ENCODE measurements around the gene RHOD.
A peak's percentile ranks its signal among the peaks of the same experiment; 100 is the strongest.

RHOD gene

DNA sequence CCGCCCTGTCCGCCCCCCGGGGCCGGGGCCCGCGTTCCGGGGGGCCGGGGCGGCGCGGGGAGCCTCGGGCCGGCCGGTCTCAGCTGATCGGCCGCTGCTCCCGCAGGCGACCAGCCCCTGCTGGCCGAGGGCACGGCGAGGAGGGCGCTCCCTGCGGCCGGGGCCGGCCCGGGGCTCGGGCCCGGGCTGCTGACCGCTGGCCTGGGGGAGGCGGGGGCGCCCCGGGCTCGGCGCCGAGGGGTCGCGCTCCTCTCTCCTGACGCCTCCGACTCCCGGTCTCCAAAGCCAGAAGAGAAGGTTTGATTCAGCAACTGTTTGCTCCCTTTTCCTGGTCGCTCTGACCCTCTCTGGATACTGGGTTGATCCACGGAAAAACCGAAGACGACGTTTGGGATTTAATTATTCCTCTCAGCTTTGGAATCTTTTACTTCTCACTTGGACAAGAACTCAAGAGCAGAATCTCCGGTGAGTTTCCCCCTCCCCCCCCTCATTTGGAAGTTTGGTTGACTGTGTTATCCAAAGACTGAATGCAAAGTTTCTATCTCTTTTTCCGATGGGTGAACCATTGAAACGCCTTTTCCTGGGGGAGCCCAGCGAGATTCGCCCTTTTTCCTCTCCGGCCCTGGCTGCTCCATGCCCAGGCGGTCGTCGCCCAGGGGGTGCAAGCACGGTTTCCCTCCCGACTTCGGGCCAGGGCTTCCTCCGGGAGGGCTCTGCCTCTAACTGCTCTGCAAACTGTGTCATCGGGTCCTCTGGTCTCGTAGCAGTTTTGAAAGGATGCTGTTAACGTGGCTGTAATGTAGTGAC lies 63.1 kb downstream of the RHOD start:
- peak; percentile 60 to 75 for DNase-seq
- TF ChIP-seq POLR2A (IDR thresholded peaks at IDR 0.05; ENCODE audit: low read length) (peak; percentile 1), GATA1 (IDR thresholded peaks at IDR 0.05; ENCODE audit: low read depth, low read length) (no peak)

DNA sequence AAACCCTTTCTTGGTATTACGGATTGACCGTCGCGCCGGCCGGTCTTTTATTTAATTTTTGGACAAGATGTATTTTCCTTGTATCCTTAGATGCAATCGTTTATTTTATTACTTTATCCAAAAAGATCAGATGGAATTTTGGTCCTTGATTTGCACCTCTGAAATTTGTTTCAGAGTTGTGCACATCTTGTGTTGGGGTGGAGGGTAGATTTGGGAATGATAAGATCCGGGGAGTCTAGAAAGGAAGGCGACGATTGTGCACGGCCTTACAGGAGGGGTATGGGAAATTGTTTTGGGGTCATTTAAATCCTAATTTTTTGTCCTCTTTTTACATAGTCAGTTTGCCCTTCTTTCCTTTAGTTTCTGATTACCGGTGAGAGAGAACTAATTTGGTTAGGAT lies 63.8 kb downstream of the RHOD start:
- no peak for TF ChIP-seq GATA1 (IDR thresholded peaks at IDR 0.05; ENCODE audit: low read depth, low read length)
- TF ChIP-seq POLR2A (IDR thresholded peaks at IDR 0.05; ENCODE audit: low read length) = no peak
- peak; percentile 41 to 57 for DNase-seq

DNA sequence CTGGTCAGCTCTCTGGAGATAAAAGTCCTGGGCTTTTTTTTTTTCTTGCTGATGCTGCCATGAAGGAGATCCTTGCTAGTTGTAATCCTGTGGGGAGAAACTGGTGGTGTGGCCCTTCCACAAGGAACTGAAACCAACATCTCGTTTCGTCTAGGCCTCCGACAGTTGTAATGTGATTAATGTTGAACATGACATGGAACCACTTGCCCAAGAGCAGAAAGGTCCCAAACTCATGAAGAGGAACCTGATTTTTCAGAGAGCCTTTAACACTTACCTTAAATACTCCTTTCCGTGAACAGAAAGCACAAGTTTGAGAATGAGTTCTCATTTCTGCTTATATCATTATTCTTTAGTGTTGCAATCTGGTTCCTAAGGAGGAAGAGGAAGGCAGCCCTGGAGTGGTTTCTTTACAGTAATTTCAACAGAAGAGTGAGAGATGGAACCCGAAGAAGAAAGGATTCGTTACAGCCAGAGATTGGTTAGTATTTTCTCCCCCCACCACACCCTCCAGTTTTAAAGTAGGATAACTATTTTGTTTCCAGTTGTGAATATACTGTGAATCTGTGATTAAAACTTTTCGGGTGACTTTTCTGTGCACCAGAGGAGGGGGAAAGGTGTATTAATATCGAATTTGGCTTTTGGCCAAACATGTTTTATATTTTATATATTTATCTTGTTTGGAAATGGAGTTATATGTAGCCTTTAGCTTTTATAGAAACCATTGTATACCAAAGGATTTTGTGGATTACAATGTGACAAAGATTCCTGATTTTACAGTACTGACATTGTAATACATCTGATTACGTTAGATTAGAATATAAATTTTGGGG lies 64.4 kb downstream of the RHOD start:
- peak; percentile 23 to 56 for DNase-seq

More for the DNA sequence above, 64.4 kb downstream of the RHOD start:
- TF ChIP-seq GATA1 (IDR thresholded peaks at IDR 0.05; ENCODE audit: low read depth, low read length) (no peak), POLR2A (IDR thresholded peaks at IDR 0.05; ENCODE audit: low read length) (no peak)
